ENCODE results near the gene SSH2.

DNA sequence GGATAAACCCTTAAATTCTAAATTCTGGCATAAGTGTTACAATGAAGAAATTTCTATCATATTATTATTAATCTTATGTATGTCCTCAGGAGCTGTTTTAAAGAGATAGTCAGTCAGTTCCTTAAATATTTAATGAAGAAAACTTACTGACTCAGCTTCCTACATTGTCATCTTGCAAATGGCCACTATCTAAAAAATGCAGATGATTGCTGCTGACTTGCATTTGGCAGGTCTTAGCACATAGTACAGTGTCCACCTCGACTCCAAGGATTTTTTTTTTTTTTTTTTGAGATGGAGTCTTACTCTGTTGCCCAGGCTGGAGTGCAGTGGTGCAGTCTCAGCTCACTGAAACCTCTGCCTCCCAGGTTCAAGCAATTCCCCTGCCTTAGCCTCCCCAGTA is 252.2 kb downstream of the SSH2 start:
- TF ChIP-seq EZH2 (IDR thresholded peaks at IDR 0.05; ENCODE audit: borderline replicate concordance, low read length): no peak
- TF ChIP-seq, protein P1, sequence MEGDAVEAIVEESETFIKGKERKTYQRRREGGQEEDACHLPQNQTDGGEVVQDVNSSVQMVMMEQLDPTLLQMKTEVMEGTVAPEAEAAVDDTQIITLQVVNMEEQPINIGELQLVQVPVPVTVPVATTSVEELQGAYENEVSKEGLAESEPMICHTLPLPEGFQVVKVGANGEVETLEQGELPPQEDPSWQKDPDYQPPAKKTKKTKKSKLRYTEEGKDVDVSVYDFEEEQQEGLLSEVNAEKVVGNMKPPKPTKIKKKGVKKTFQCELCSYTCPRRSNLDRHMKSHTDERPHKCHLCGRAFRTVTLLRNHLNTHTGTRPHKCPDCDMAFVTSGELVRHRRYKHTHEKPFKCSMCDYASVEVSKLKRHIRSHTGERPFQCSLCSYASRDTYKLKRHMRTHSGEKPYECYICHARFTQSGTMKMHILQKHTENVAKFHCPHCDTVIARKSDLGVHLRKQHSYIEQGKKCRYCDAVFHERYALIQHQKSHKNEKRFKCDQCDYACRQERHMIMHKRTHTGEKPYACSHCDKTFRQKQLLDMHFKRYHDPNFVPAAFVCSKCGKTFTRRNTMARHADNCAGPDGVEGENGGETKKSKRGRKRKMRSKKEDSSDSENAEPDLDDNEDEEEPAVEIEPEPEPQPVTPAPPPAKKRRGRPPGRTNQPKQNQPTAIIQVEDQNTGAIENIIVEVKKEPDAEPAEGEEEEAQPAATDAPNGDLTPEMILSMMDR (conservative IDR thresholded peaks at IDR 0.05 in 1 of 2, IDR thresholded peaks at IDR 0.05 in 1 of 2; ENCODE audit: extremely low read depth in 1 of 2, insufficient read depth in 1 of 2, low read depth in 1 of 2, low read length in 2 of 2): no peak

Measured in mammary epithelial cell (primary cell).